ENCODE measurements around the gene VAPA.
"Not testable (repeated sequence)": the region's sequence is repeated elsewhere in the genome, so short reads cannot be mapped to it uniquely, and the experiment has no call there.

VAPA gene

GRCh38 chr18:9876867-9877654, 36.8 kb upstream of the VAPA start:
- no peak for DNase-seq (ENCODE audit: low spot score in 2 of 2)
- Mint-ChIP-seq H3K36me3 (ENCODE audit: insufficient read depth) (no peaks in the 10 kb centered on the region), H3K4me1 (no peaks in the 10 kb centered on the region), H3K9me3 (no peaks in the 10 kb centered on the region), H3K27me3 (peaks cover 53% of the 10 kb centered on the region), H3K27ac (ENCODE audit: low read depth) (no peak overlapping the region), H3K4me3 (no peak overlapping the region)
- no peak for ATAC-seq (replicated peaks; ENCODE audit: extremely low read depth, poor library complexity, severe bottlenecking)

- DNase-seq (ENCODE audit: low spot score in 2 of 2) (no peak), ATAC-seq (replicated peaks; ENCODE audit: extremely low read depth, poor library complexity, severe bottlenecking) (no peak)
- peaks cover 47% of the 10 kb centered on the region for H3K27me3 Mint-ChIP-seq
- no peak overlapping the region for H3K27ac Mint-ChIP-seq (ENCODE audit: low read depth)
- no peak overlapping the region for H3K4me3 Mint-ChIP-seq
- H3K9me3 Mint-ChIP-seq = no peaks in the 10 kb centered on the region
- H3K36me3 Mint-ChIP-seq (ENCODE audit: insufficient read depth) = no peaks in the 10 kb centered on the region
- H3K4me1 Mint-ChIP-seq = no peaks in the 10 kb centered on the region
These were observed 36.2 kb upstream of the VAPA start for GRCh38 chr18:9877655-9878014.

GRCh38 chr18:9878095-9878494, 35.7 kb upstream of the VAPA start:
- H3K36me3 Mint-ChIP-seq (ENCODE audit: insufficient read depth) = no peaks in the 10 kb centered on the region
- DNase-seq (ENCODE audit: low spot score in 2 of 2) (no peak), ATAC-seq (replicated peaks; ENCODE audit: extremely low read depth, poor library complexity, severe bottlenecking) (no peak)
- no peak overlapping the region for H3K27ac Mint-ChIP-seq (ENCODE audit: low read depth)
- no peak overlapping the region for H3K4me3 Mint-ChIP-seq
- H3K9me3 Mint-ChIP-seq = no peaks in the 10 kb centered on the region
- H3K27me3 Mint-ChIP-seq = peaks cover 42% of the 10 kb centered on the region
- no peaks in the 10 kb centered on the region for H3K4me1 Mint-ChIP-seq

GRCh38 chr18:9878783-9879242, 35.0 kb upstream of the VAPA start:
- Mint-ChIP-seq H3K4me1 (no peaks in the 10 kb centered on the region), H3K9me3 (no peaks in the 10 kb centered on the region), H3K4me3 (no peak overlapping the region), H3K36me3 (ENCODE audit: insufficient read depth) (no peaks in the 10 kb centered on the region), H3K27me3 (peaks cover 35% of the 10 kb centered on the region), H3K27ac (ENCODE audit: low read depth) (no peak overlapping the region)
- ATAC-seq (replicated peaks; ENCODE audit: extremely low read depth, poor library complexity, severe bottlenecking) = no peak
- DNase-seq (ENCODE audit: low spot score in 2 of 2) = no peak

- DNase-seq (ENCODE audit: low spot score in 2 of 2) (no peak), ATAC-seq (replicated peaks; ENCODE audit: extremely low read depth, poor library complexity, severe bottlenecking) (no peak)
- no peak overlapping the region for H3K27ac Mint-ChIP-seq (ENCODE audit: low read depth)
- no peaks in the 10 kb centered on the region for H3K4me1 Mint-ChIP-seq
- no peak overlapping the region for H3K4me3 Mint-ChIP-seq
- H3K9me3 Mint-ChIP-seq = no peaks in the 10 kb centered on the region
- H3K36me3 Mint-ChIP-seq (ENCODE audit: insufficient read depth) = no peaks in the 10 kb centered on the region
- peaks cover 13% of the 10 kb centered on the region for H3K27me3 Mint-ChIP-seq
These were observed 29.7 kb upstream of the VAPA start for GRCh38 chr18:9884090-9884489.

GRCh38 chr18:9884532-9885140, 29.2 kb upstream of the VAPA start:
- no peak for DNase-seq (ENCODE audit: low spot score in 2 of 2)
- H3K36me3 Mint-ChIP-seq (ENCODE audit: insufficient read depth) = no peaks in the 10 kb centered on the region
- H3K4me3 Mint-ChIP-seq = no peak overlapping the region
- H3K27ac Mint-ChIP-seq (ENCODE audit: low read depth) = no peak overlapping the region
- H3K27me3 Mint-ChIP-seq = peaks cover 13% of the 10 kb centered on the region
- H3K4me1 Mint-ChIP-seq = no peaks in the 10 kb centered on the region
- no peaks in the 10 kb centered on the region for H3K9me3 Mint-ChIP-seq
- no peak for ATAC-seq (replicated peaks; ENCODE audit: extremely low read depth, poor library complexity, severe bottlenecking)

- no peak within 1 kb of the TSS for H3K4me3 Mint-ChIP-seq
- no peak for ATAC-seq (replicated peaks; ENCODE audit: extremely low read depth, poor library complexity, severe bottlenecking)
- peaks cover 13% of the 10 kb centered on the region for H3K27me3 Mint-ChIP-seq
- no peaks in the 10 kb centered on the region for H3K36me3 Mint-ChIP-seq (ENCODE audit: insufficient read depth)
- no peak for DNase-seq (ENCODE audit: low spot score in 2 of 2)
- H3K9me3 Mint-ChIP-seq = no peaks in the 10 kb centered on the region
- no peaks in the 10 kb centered on the region for H3K4me1 Mint-ChIP-seq
- no peak within 1 kb of the TSS for H3K27ac Mint-ChIP-seq (ENCODE audit: low read depth)
These were observed 28.4 kb upstream of the VAPA start, which contains the start of gene TXNDC2 for GRCh38 chr18:9885170-9886004. TSS of gene TXNDC2 (plus strand) at chr18:9885973. CDS start at chr18:9886681, 708 bp downstream.

- no peaks in the 10 kb centered on the region for H3K4me1 Mint-ChIP-seq
- DNase-seq (ENCODE audit: low spot score in 2 of 2) = no peak
- H3K9me3 Mint-ChIP-seq = no peaks in the 10 kb centered on the region
- H3K4me3 Mint-ChIP-seq = no peak overlapping the region
- ATAC-seq (replicated peaks; ENCODE audit: extremely low read depth, poor library complexity, severe bottlenecking) = no peak
- H3K36me3 Mint-ChIP-seq (ENCODE audit: insufficient read depth) = no peaks in the 10 kb centered on the region
- peaks cover 13% of the 10 kb centered on the region for H3K27me3 Mint-ChIP-seq
- H3K27ac Mint-ChIP-seq (ENCODE audit: low read depth) = no peak overlapping the region
These were observed 27.8 kb upstream of the VAPA start for GRCh38 chr18:9886005-9886348.

GRCh38 chr18:9887992-9888391, 25.8 kb upstream of the VAPA start:
- no peak for ATAC-seq (replicated peaks; ENCODE audit: extremely low read depth, poor library complexity, severe bottlenecking)
- Mint-ChIP-seq H3K4me1 (no peaks in the 10 kb centered on the region), H3K36me3 (ENCODE audit: insufficient read depth) (no peaks in the 10 kb centered on the region), H3K4me3 (no peak overlapping the region), H3K27me3 (peaks cover 13% of the 10 kb centered on the region), H3K27ac (ENCODE audit: low read depth) (no peak overlapping the region), H3K9me3 (no peaks in the 10 kb centered on the region)
- no peak for DNase-seq (ENCODE audit: low spot score in 2 of 2)

- peaks cover 1% of the 10 kb centered on the region for H3K36me3 Mint-ChIP-seq (ENCODE audit: insufficient read depth)
- DNase-seq (ENCODE audit: low spot score in 2 of 2) (no peak), ATAC-seq (replicated peaks; ENCODE audit: extremely low read depth, poor library complexity, severe bottlenecking) (no peak)
- H3K27ac Mint-ChIP-seq (ENCODE audit: low read depth) = no peak overlapping the region
- no peak overlapping the region for H3K4me3 Mint-ChIP-seq
- peaks cover 9% of the 10 kb centered on the region for H3K27me3 Mint-ChIP-seq
- H3K4me1 Mint-ChIP-seq = no peaks in the 10 kb centered on the region
- H3K9me3 Mint-ChIP-seq = no peaks in the 10 kb centered on the region
These were observed 23.6 kb upstream of the VAPA start for GRCh38 chr18:9890196-9890595.

GRCh38 chr18:9890957-9891356, 22.9 kb upstream of the VAPA start:
- Mint-ChIP-seq H3K9me3 (no peaks in the 10 kb centered on the region), H3K4me3 (no peak overlapping the region), H3K4me1 (no peaks in the 10 kb centered on the region), H3K27me3 (peaks cover 1% of the 10 kb centered on the region), H3K27ac (ENCODE audit: low read depth) (no peak overlapping the region), H3K36me3 (ENCODE audit: insufficient read depth) (peaks cover 1% of the 10 kb centered on the region)
- ATAC-seq (replicated peaks; ENCODE audit: extremely low read depth, poor library complexity, severe bottlenecking) = no peak
- no peak for DNase-seq (ENCODE audit: low spot score in 2 of 2)

- H3K4me3 Mint-ChIP-seq; ATAC-seq (replicated peaks; ENCODE audit: extremely low read depth, poor library complexity, severe bottlenecking); H3K4me1 Mint-ChIP-seq; H3K27me3 Mint-ChIP-seq; DNase-seq (ENCODE audit: low spot score in 2 of 2); H3K36me3 Mint-ChIP-seq (ENCODE audit: insufficient read depth); H3K9me3 Mint-ChIP-seq; H3K27ac Mint-ChIP-seq (ENCODE audit: low read depth): not testable (repeated sequence)
These were observed 22.3 kb upstream of the VAPA start for GRCh38 chr18:9891515-9891914.
